GM23248 (cell line): ENCODE results near the gene RBM19.

Experiments used
- EZH2 ChIP-seq: fragments of 200-600 bp; sonication (generic); IDR thresholded peaks from 2 replicates; pipeline ENCODE4 v1.6.1; 2018; ENCODE audit warnings: antibody characterized with exemption, mild to moderate bottlenecking; ENCODE audit not compliant: insufficient read depth, poor library complexity, severe bottlenecking
- EZH2phosphoT487 ChIP-seq: fragments of 200-600 bp; sonication (generic); IDR thresholded peaks from 2 replicates; pipeline ENCODE4 v1.6.1; 2018; ENCODE audit warnings: antibody characterized with exemption, moderate library complexity, mild to moderate bottlenecking, low read depth; ENCODE audit not compliant: insufficient read depth

- TF ChIP-seq EZH2 (no peak), EZH2phosphoT487 (no peak)
These were observed 77.0 kb downstream of the RBM19 start for GRCh38 chr12:113889076-113889475.
